H1 (cell line): ENCODE data around the gene SLC17A8. TPM values are rescaled to one million over a fixed set of nuclear protein-coding genes. Genes with fewer than 3 reads are reported as not detected.

Experiments used
- CTCF ChIA-PET: fragments of 300-600 bp; sonication (Branson Sonifier 250); formaldehyde crosslinking; loops from one replicate; lab custom pipeline; 2021; ENCODE audit not compliant: partially characterized antibody; lab: Charles Lee
- POLR2A ChIA-PET: fragments of 300-600 bp; sonication (Branson Sonifier 250); formaldehyde crosslinking; loops from one replicate; lab custom pipeline; 2021; ENCODE audit warnings: inconsistent platforms; ENCODE audit not compliant: partially characterized antibody; lab: Charles Lee
- DNase-seq, 2 experiments: peaks; one replicate each; pipeline versions ENCODE4 v3.0.0 to v3.0.0-alpha.2; 2010 to 2022; ENCODE audit warnings: low spot score in 2 of 2, low read depth in 1 of 2, mixed read lengths in 1 of 2
- FAIRE-seq: peaks from 2 replicates; lab custom pipeline; 2011; peaks lifted over from hg19 to GRCh38; lab: Jason Lieb, UNC
- H2AFZ ChIP-seq: 2 replicates; pipeline ENCODE4 v1.8.1; 2012; ENCODE audit warnings: low read length, inconsistent platforms
- H2AK5ac ChIP-seq: 2 replicates; pipeline ENCODE4 v1.6.1; 2013; ENCODE audit warnings: low read depth, low read length
- H2BK120ac ChIP-seq: replicated peaks from 2 replicates; pipeline ENCODE3; 2013; ENCODE audit warnings: low read depth, low read length, inconsistent platforms
- H2BK12ac ChIP-seq: 2 replicates; pipeline ENCODE4 v1.6.1; 2013; ENCODE audit warnings: low read depth, low read length
- H2BK15ac ChIP-seq: 2 replicates; pipeline ENCODE4 v1.6.1; 2013; ENCODE audit warnings: low read length
- H2BK20ac ChIP-seq: 2 replicates; pipeline ENCODE4 v1.6.1; 2013; ENCODE audit warnings: low read length
- H2BK5ac ChIP-seq: 2 replicates; pipeline ENCODE4 v1.6.1; 2013; ENCODE audit warnings: low read depth, low read length
- H3K14ac ChIP-seq: 2 replicates; pipeline ENCODE4 v1.6.1; 2013; ENCODE audit warnings: inconsistent platforms; ENCODE audit not compliant: insufficient read length
- H3K18ac ChIP-seq: 2 replicates; pipeline ENCODE4 v1.6.1; 2013; ENCODE audit warnings: low read length; ENCODE audit errors: extremely low read depth
- H3K23ac ChIP-seq: 2 replicates; pipeline ENCODE4 v1.6.1; 2013; ENCODE audit warnings: inconsistent platforms; ENCODE audit not compliant: insufficient read length
- H3K23me2 ChIP-seq: 2 replicates; pipeline ENCODE4 v1.6.1; 2013; ENCODE audit warnings: low read depth, low read length
- H3K27ac ChIP-seq: 2 replicates; pipeline ENCODE4 v1.6.1; 2011; ENCODE audit warnings: low read depth, low read length, inconsistent platforms
- H3K27me3 ChIP-seq, 4 experiments: replicated peaks in 1 of 4; 1 replicate in 1 of 4; 2 replicates in 3 of 4; pipeline versions ENCODE4 v1.6.1 to v1.8.1; 2011 to 2013; ENCODE audit warnings: low read length in 3 of 4, mild to moderate bottlenecking in 3 of 4, inconsistent platforms in 2 of 4, mixed read lengths in 2 of 4, moderate library complexity in 1 of 4; ENCODE audit not compliant: control insufficient read depth in 3 of 4, insufficient read depth in 3 of 4; ENCODE audit errors: extremely low read depth in 1 of 4
- H3K36me3 ChIP-seq, 4 experiments: 2 replicates each; pipeline versions ENCODE4 v1.6.1 to v1.8.1; 2011 to 2013; ENCODE audit warnings: mild to moderate bottlenecking in 4 of 4, low read length in 3 of 4, moderate library complexity in 2 of 4, control low read depth in 1 of 4, inconsistent platforms in 1 of 4; ENCODE audit not compliant: insufficient read depth in 4 of 4, control insufficient read depth in 2 of 4
- H3K4ac ChIP-seq: replicated peaks from 2 replicates; pipeline ENCODE3; 2013; ENCODE audit warnings: low read length, low read depth, mixed read lengths, inconsistent platforms; ENCODE audit not compliant: insufficient read length
- H3K4me1 ChIP-seq, 4 experiments: replicated peaks in 1 of 4; 1 replicate in 1 of 4; 2 replicates in 3 of 4; pipeline versions ENCODE4 v1.6.1 to v1.8.1; 2011 to 2013; ENCODE audit warnings: low read length in 3 of 4, inconsistent platforms in 2 of 4, mixed read lengths in 1 of 4; ENCODE audit not compliant: insufficient read depth in 4 of 4, control insufficient read depth in 3 of 4
- H3K4me2 ChIP-seq, 2 experiments: 2 replicates each; pipeline versions ENCODE4 v1.6.1 to v1.8.1; 2011 to 2013; ENCODE audit warnings: low read depth in 2 of 2, low read length in 2 of 2, control low read depth in 1 of 2, inconsistent platforms in 1 of 2, mild to moderate bottlenecking in 1 of 2; ENCODE audit not compliant: insufficient read depth in 1 of 2
- H3K4me3 ChIP-seq, 4 experiments: fragments of 200-600, 300-600 bp in 1 of 4; sonication (generic), shearing (Covaris generic), sonication (Bioruptor Twin) in 1 of 4; 2 replicates each; pipeline versions ENCODE4 v1.5.1 to v1.8.1; 2011 to 2016; ENCODE audit warnings: low read length in 4 of 4, low read depth in 3 of 4, control low read depth in 2 of 4, inconsistent platforms in 2 of 4, mild to moderate bottlenecking in 2 of 4, mixed read lengths in 1 of 4, moderate library complexity in 1 of 4; ENCODE audit not compliant: insufficient read depth in 2 of 4; ENCODE audit errors: extremely low read depth in 1 of 4
- H3K56ac ChIP-seq: replicated peaks from 2 replicates; pipeline ENCODE3; 2013; ENCODE audit warnings: low read depth, mild to moderate bottlenecking, mixed read lengths, low read length, inconsistent platforms; ENCODE audit not compliant: insufficient read length
- H3K79me1 ChIP-seq: 2 replicates; pipeline ENCODE4 v1.6.1; 2013; ENCODE audit warnings: low read depth, low read length, control low read depth
- H3K79me2 ChIP-seq, 2 experiments: 2 replicates each; pipeline versions ENCODE4 v1.6.1 to v1.8.1; 2012 to 2013; ENCODE audit warnings: low read length in 2 of 2, mild to moderate bottlenecking in 2 of 2, inconsistent platforms in 1 of 2; ENCODE audit not compliant: insufficient read depth in 2 of 2, control insufficient read depth in 1 of 2
- H3K9ac ChIP-seq, 4 experiments: replicated peaks in 1 of 4; 1 replicate in 1 of 4; 2 replicates in 3 of 4; pipeline versions ENCODE4 v1.6.1 to v1.8.1; 2011 to 2013; ENCODE audit warnings: low read depth in 3 of 4, low read length in 3 of 4, control low read depth in 2 of 4, mild to moderate bottlenecking in 2 of 4, moderate library complexity in 2 of 4, inconsistent platforms in 1 of 4; ENCODE audit errors: extremely low read depth in 1 of 4
- H3K9me3 ChIP-seq, 2 experiments: 2 replicates each; pipeline versions ENCODE4 v1.6.1 to v1.8.1; 2012 to 2013; ENCODE audit warnings: mild to moderate bottlenecking in 2 of 2, moderate library complexity in 2 of 2, control low read depth in 1 of 2, inconsistent platforms in 1 of 2, low read depth in 1 of 2, low read length in 1 of 2, mixed read lengths in 1 of 2; ENCODE audit not compliant: insufficient read depth in 2 of 2
- H4K20me1 ChIP-seq, 2 experiments: replicated peaks in 1 of 2; 2 replicates each; pipeline versions ENCODE3 to v1.8.1; 2011 to 2013; ENCODE audit warnings: inconsistent platforms in 2 of 2, low read length in 2 of 2, mild to moderate bottlenecking in 1 of 2; ENCODE audit not compliant: insufficient read depth in 2 of 2, control insufficient read depth in 1 of 2
- H4K5ac ChIP-seq: 2 replicates; pipeline ENCODE4 v1.6.1; 2013; ENCODE audit warnings: low read length, low read depth, mixed read lengths, inconsistent platforms; ENCODE audit not compliant: insufficient read length
- H4K8ac ChIP-seq: 2 replicates; pipeline ENCODE4 v1.8.0; 2013; ENCODE audit warnings: mild to moderate bottlenecking, moderate library complexity, low read length, inconsistent platforms; ENCODE audit not compliant: insufficient read depth; ENCODE audit errors: extremely low read depth
- H4K91ac ChIP-seq: replicated peaks from 2 replicates; pipeline ENCODE3; 2013; ENCODE audit warnings: low read length, mixed read lengths, inconsistent platforms; ENCODE audit not compliant: insufficient read length
- CBX8 ChIP-seq: fragments of 300-800, 300-1000 bp; sonication (generic); IDR thresholded peaks from 2 replicates; pipeline ENCODE4 v1.7.1; 2016; ENCODE audit warnings: low read depth, low read length, borderline replicate concordance
- E2F6 ChIP-seq: IDR thresholded peaks from 2 replicates; pipeline ENCODE4 v1.6.1; 2012; ENCODE audit warnings: inconsistent platforms
- YY1 ChIP-seq: IDR thresholded peaks from 2 replicates; pipeline ENCODE4 v1.6.1; 2011; ENCODE audit warnings: low read depth, mild to moderate bottlenecking, low read length
- WGBS, 2 experiments: shearing (Covaris generic) in 1 of 2; methylation state at CpG; one replicate each; pipeline versions ENCODE4 v1.1.6 to v1.1.7; 2013 to 2015; ENCODE audit warnings: low lambda C conversion rate in 2 of 2, mixed read lengths in 2 of 2, inconsistent platforms in 1 of 2, low coverage in 1 of 2, missing lambda C conversion rate in 1 of 2; ENCODE audit not compliant: insufficient replicate concordance in 2 of 2, insufficient coverage in 1 of 2, insufficient read length in 1 of 2; ENCODE audit errors: extremely low coverage in 1 of 2, missing lambda C conversion rate in 1 of 2; 5-methylcytosine and 5-hydroxymethylcytosine counted together
- polyA plus RNA-seq, 7 experiments: library from polyadenylated mRNA; depleted of rRNA in 3 of 7; stranded (reverse) in 5 of 7; unstranded in 2 of 7; fragments of >200 nt in 5 of 7; fragments of 200-250 nt in 2 of 7; gene quantifications; 1 replicate in 5 of 7; 2 replicates in 1 of 7; 4 replicates in 1 of 7; pipeline versions ENCODE4 v1.2.1 to v1.2.3, GENCODE V29; 2011 to 2013; ENCODE audit warnings: missing spikeins in 2 of 7, mixed read lengths in 2 of 7
- total RNA-seq: library from RNA; stranded (reverse); fragmentation: NEBNext Ultra II Directional; extraction: Animal tissue kit (Norgen Biotek cat#: 25700); gene quantifications from 2 replicates; pipeline ENCODE4 v1.2.1, GENCODE V29; 2021

SLC17A8 gene
- total and polyA plus RNA-seq, 2 of the 8 experiments (the other 6 are each of a cell fraction or from before 2014, with no cell fraction given): 0.14 to 0.30 TPM

GRCh38 chr12:100460702-100461101, 103.8 kb downstream of the SLC17A8 start:
- Histone ChIP-seq H2AFZ (peak overlapping the region; percentile 43; the same call in 1 of the 2 replicates), H3K4me3 (no peak overlapping the region), H3K9ac (no peak overlapping the region), H3K79me1 (no peaks in the 10 kb centered on the region), H3K4me1 (peaks cover 0 to 3% (median 1%) of the 10 kb centered on the region in 4 experiments; a peak in 1 of 7 replicates), H3K9me3 (no peaks in the 10 kb centered on the region), H3K4me2 (no peak overlapping the region), H3K4ac (no peak overlapping the region), H2BK12ac (no peak overlapping the region), H3K36me3 (no peaks in the 10 kb centered on the region), H2BK120ac (no peak overlapping the region), H2BK5ac (no peak overlapping the region), H4K91ac (no peak overlapping the region), H3K27ac (no peak overlapping the region), H4K5ac (no peak overlapping the region), H3K23ac (no peak overlapping the region), H3K18ac (no peak overlapping the region), H2BK20ac (no peak overlapping the region), H2AK5ac (no peak overlapping the region), H4K20me1 (no peaks in the 10 kb centered on the region), H3K79me2 (no peaks in the 10 kb centered on the region), H3K23me2 (no peaks in the 10 kb centered on the region), H2BK15ac (no peak overlapping the region), H3K56ac (no peak overlapping the region), H3K14ac (no peak overlapping the region), H3K27me3 (no peaks in the 10 kb centered on the region), H4K8ac (no peak overlapping the region)
- no peak for DNase-seq
- no peak for TF ChIP-seq CBX8
- no peak for TF ChIP-seq E2F6
- TF ChIP-seq YY1: no peak
- ChIA-PET POLR2A (interaction anchor here (0.9 kb wide), 1 partner anchor 25 kb away, joined by 3 read pairs; no protein-coding TSS in a partner anchor), CTCF (interaction anchor here (0.8 to 1.9 kb wide), 11 partner anchors 12 to 231 kb away, joined by 3 to 12 read pairs (median 4); no protein-coding TSS in a partner anchor)
- 84% methylated on average over 3 of the region's 3 CpGs; no CpG with 5 or more reads in 1 of the 2 experiments for WGBS, 2 experiments
- no peak for FAIRE-seq
